ENCODE data around the gene HIRA. TPM values are rescaled to one million over a fixed set of nuclear protein-coding genes. Genes with fewer than 3 reads are reported as not detected.

The HIRA gene
- total and polyA plus RNA-seq, 11 donors, result 3.7 to 25.4 (median 17.3) TPM

DNA sequence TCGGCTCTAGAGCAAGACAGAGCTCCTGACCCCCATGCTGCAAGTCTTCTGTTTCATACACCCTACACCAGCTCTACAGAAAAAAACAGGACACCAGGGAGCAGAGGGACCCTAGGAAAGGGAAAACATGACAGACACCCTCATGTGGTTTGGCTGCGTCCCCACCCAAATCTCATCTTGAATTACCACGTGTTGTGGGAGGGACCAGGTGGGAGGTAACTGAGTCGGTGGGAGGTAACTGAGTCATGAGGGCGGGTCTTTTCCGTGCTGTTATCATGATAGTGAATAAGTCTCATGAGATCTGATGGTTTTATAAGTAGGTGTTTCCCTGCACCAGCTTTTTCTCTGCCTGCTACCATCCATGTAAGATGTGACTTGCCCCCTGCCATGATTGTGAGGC, 22.6 kb upstream of the HIRA start:
- H3K4me3 ChIP-seq, result no peak overlapping the region
- no peaks in the 10 kb centered on the region for H3K9me3 ChIP-seq
- ATAC-seq, result no peak
- DNase-seq, result no peak
- peaks cover 0 to under 1% (median 0%) of the 10 kb centered on the region in 12 donors for H3K4me1 ChIP-seq
- TF ChIP-seq POLR2A (IDR thresholded peaks at IDR 0.05), result no peak
- TF ChIP-seq, protein P1, sequence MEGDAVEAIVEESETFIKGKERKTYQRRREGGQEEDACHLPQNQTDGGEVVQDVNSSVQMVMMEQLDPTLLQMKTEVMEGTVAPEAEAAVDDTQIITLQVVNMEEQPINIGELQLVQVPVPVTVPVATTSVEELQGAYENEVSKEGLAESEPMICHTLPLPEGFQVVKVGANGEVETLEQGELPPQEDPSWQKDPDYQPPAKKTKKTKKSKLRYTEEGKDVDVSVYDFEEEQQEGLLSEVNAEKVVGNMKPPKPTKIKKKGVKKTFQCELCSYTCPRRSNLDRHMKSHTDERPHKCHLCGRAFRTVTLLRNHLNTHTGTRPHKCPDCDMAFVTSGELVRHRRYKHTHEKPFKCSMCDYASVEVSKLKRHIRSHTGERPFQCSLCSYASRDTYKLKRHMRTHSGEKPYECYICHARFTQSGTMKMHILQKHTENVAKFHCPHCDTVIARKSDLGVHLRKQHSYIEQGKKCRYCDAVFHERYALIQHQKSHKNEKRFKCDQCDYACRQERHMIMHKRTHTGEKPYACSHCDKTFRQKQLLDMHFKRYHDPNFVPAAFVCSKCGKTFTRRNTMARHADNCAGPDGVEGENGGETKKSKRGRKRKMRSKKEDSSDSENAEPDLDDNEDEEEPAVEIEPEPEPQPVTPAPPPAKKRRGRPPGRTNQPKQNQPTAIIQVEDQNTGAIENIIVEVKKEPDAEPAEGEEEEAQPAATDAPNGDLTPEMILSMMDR (IDR thresholded peaks at IDR 0.05), result no peak
- WGBS, 4 donors, result 74 to 80% (median 80%) methylated on average over 6 of the region's 6 CpGs
- no peaks in the 10 kb centered on the region for H3K27me3 ChIP-seq
- H3K27ac ChIP-seq, result no peak overlapping the region
- intact Hi-C loops (cut with DNase I), result loop anchor here in 2 of 10 donors (5.0 to 10.0 kb wide), 2 partner anchors 52 to 269 kb away; no protein-coding TSS in a partner anchor
- peaks cover 5 to 99% (median 90%) of the 10 kb centered on the region in 9 donors for H3K36me3 ChIP-seq

DNA sequence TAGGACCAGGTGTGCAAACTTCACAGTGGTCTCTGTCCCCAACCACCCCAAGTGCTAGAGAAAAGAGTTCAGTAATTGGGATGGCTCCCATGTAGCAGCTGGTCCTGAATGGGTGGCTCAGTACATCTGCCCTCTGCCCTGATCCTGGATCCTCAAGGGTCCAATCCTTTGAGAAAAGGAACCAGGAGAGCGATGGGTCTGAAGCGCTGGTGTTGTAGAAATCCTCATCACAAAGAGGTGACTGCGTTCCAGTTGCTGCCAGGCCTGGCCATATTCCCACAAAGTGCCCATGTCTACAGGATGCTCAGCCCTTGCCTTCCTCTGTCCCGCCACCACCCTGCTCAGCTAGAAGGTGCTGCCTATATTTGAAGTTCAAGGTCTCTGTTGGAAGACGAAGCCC, 22.2 kb upstream of the HIRA start:
- Histone ChIP-seq H3K4me1 (peaks cover 0 to 5% (median under 1%) of the 10 kb centered on the region in 12 donors), H3K4me3 (no peak overlapping the region), H3K27ac (no peak overlapping the region), H3K27me3 (no peaks in the 10 kb centered on the region), H3K36me3 (peaks cover 5 to 94% (median 85%) of the 10 kb centered on the region in 9 donors), H3K9me3 (no peaks in the 10 kb centered on the region)
- WGBS, 4 donors, result 78 to 98% (median 95%) methylated on average over 5 of the region's 5 CpGs
- intact Hi-C loops (cut with DNase I), result loop anchor here in 2 of 10 donors (5.0 to 10.0 kb wide), 2 partner anchors 51 to 269 kb away; no protein-coding TSS in a partner anchor
- DNase-seq (no peak), ATAC-seq (no peak)
- TF ChIP-seq, protein P1 (IDR thresholded peaks at IDR 0.05), result no peak
- TF ChIP-seq POLR2A (IDR thresholded peaks at IDR 0.05), result no peak

DNA sequence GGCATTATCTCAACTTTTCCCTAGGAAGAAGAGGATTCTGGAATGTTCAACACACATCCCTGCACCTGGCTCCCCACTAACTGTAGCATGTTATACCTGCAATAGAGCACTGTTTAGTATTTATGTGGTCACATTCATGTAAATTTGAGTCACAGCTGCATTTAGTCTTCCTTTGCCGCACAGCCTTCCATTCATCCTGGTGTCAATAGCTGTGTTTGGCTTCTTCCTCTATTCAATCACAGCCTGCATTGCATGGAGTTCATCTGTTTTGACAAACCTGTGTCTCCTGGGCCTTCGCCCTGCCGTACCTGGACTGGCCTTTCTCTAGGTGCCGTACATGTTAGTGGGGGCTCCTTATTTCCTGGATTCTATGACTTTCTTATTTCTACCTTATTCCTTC, 20.0 kb upstream of the HIRA start:
- Histone ChIP-seq H3K36me3 (peaks cover 4 to 73% (median 64%) of the 10 kb centered on the region in 9 donors), H3K4me1 (peaks cover 0 to 19% (median 12%) of the 10 kb centered on the region in 12 donors), H3K4me3 (no peak overlapping the region), H3K27ac (no peak overlapping the region), H3K27me3 (no peaks in the 10 kb centered on the region), H3K9me3 (no peaks in the 10 kb centered on the region)
- WGBS, 4 donors, result 94 to 97% (median 96%) methylated on average over 4 of the region's 4 CpGs
- no peak for DNase-seq
- intact Hi-C loops (cut with DNase I), result loop anchor here in 2 of 10 donors (5.0 to 10.0 kb wide), 2 partner anchors 49 to 267 kb away; no protein-coding TSS in a partner anchor
- no peak for ATAC-seq
- TF ChIP-seq, protein P1 (IDR thresholded peaks at IDR 0.05), result no peak
- TF ChIP-seq POLR2A (IDR thresholded peaks at IDR 0.05), result no peak

DNA sequence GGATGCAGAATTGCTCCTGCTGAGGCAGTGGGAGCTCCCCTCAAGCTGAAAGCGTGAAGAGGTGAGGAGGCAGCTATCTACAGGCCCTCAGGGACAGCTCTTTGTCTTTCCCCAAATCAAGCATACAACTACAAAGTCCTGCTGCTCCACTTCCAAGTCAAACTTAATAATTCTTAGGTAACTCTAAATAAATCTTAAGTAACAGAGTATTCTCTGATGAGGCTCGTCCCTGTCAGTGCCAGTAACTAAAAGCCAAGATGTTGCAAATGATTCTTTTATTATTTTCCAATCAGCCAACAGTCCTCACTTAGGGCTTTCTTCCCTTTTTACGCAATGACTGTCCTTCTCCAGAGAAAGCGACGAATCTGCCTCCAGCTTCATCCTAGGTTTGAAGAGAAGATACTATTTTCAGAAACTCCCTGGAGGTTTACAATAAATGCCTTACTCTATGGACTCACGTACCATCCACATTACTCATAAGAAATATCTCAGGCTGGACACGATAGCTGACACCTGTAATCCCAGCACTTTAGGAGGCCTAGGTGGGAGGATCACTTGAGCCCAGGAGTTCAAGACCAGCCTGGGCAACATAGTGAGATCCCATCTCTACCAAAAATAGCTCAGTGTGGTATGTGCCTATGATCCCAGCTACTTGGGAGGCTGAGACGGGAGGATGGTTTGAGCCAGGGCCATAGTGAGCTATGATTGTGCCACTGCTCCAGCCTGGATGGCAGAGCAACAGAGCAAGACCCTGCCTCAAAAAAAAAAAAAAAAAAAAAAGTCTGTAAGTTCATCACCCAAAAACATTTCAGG, 19.0 kb upstream of the HIRA start:
- WGBS, 4 donors, result 79 to 89% (median 87%) methylated on average over 8 of the region's 8 CpGs
- ATAC-seq, result no peak
- no peaks in the 10 kb centered on the region for H3K9me3 ChIP-seq
- H3K27me3 ChIP-seq, result no peaks in the 10 kb centered on the region
- intact Hi-C loops (cut with DNase I), result loop anchor here in 2 of 10 donors (5.0 to 10.0 kb wide), 2 partner anchors 48 to 266 kb away; no protein-coding TSS in a partner anchor
- peaks cover 0 to 29% (median 21%) of the 10 kb centered on the region in 12 donors for H3K4me1 ChIP-seq
- TF ChIP-seq POLR2A (IDR thresholded peaks at IDR 0.05), result no peak
- TF ChIP-seq, protein P1 (IDR thresholded peaks at IDR 0.05), result no peak
- H3K4me3 ChIP-seq, result no peak overlapping the region
- DNase-seq, result no peak
- H3K27ac ChIP-seq, result no peak overlapping the region
- H3K36me3 ChIP-seq, result peaks cover 0 to 63% (median 54%) of the 10 kb centered on the region in 9 donors
